ENCODE data around the gene VEGFC. TPM values are rescaled to one million over a fixed set of nuclear protein-coding genes. Genes with fewer than 3 reads are reported as not detected.

VEGFC gene, protein sequence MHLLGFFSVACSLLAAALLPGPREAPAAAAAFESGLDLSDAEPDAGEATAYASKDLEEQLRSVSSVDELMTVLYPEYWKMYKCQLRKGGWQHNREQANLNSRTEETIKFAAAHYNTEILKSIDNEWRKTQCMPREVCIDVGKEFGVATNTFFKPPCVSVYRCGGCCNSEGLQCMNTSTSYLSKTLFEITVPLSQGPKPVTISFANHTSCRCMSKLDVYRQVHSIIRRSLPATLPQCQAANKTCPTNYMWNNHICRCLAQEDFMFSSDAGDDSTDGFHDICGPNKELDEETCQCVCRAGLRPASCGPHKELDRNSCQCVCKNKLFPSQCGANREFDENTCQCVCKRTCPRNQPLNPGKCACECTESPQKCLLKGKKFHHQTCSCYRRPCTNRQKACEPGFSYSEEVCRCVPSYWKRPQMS
- polyA plus RNA-seq (2013, experiment 1 of 2; ENCODE audit: insufficient read length): 40.0 TPM
- 39.4 TPM for polyA plus RNA-seq (2013, experiment 2 of 2; ENCODE audit: insufficient read length)

DNA sequence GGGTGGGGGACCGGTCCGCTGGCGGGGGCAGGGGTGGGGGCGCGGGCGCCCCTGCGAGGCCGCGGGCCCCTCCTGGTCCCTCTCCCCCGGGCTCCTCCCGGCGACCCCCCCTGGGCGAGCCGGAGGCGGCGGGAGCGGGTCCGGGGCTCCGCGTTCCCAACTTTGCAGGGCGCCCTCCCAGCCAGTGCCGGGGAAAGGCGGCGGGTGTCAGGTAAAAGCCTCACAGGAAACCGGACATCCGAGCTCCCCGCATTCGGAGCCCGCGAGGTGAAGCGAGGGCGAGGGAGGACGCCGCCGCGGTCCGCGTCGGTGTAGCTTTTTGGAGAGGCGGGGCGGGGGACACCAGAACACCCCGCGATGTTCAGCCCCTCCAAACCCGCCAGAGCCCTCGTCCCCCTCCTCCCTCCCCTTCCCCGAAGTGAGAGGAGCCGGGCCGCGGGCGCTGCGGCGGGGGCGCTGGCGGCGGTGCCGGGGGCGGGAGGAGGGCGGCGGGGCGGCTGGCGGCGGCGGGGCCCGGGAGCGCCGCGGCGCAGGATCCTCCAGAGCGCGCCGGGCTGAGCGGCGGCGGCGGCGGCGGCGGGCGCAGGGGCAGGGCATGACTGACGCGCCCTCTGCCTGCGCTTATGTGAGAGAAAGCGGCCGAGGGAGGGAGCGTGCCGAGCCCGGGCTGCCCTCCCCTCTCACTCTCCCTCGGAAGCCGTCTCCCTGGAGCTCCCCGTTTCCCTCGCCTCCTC, at the start of gene VEGFC:
VEGFC (minus strand) TSS at position 597 of the 734 bp plus-strand sequence. CDS start 611 bp downstream, outside the sequence.
- DNase-seq: peak; percentile 88

DNA sequence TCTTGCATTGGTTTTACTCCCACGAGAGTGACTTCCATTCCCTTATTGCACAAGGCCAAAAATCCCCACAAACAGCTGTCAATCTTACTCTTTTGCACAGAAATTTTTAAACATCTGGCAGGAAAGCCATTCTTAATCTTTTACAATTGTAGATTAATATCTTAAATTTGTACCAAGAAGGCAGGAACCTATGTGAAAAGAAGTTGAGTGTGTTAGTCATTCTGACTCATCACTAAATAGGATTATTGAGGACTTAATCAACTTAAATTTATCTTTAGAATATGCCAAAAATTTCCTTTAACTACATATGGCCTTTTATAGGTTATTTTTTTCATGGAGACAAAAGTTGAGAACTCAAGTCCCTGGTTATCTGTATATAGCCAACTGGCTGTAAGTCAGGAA, 49.0 kb upstream of the VEGFC start:
- DNase-seq: peak; percentile 90

DNA sequence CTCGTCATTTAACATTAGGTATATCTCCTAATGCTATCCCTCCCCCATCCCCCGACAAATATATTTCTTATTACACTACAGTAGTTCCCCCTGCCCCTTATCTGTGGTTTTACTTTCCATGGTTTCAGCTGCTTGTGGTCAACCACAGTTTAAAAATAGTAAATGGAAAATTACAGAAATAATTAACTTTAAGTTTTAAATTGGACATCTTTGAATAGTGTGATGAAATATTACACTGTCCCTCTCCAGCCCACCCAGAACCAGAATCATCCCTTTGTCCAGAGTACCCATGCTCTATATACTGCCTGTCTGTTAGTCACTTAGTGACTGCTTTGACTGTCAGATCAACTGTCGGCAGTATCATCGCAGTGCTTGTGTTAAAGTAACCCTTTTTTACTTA, 47.4 kb upstream of the VEGFC start:
- peak; percentile 70 for DNase-seq

DNA sequence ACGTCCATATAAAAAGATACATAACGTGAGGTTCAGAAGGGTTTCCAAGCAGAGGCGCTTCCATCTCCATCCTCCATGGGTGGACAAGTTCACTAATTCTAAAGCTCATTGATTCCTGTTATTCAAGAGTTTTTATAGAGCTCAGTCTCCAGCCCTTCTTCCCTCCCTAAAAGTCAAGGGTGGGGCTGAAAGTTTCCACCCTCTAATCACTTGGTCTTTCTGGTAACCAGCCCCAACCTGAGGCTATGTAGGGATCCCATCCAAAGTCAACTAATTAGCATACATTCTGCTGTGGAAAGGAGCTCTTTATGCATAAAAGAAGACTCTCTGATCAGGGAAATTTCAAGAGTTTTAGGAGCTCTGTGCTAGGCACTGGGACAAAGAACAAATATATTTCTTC, 46.9 kb upstream of the VEGFC start:
- DNase-seq: no peak

DNA sequence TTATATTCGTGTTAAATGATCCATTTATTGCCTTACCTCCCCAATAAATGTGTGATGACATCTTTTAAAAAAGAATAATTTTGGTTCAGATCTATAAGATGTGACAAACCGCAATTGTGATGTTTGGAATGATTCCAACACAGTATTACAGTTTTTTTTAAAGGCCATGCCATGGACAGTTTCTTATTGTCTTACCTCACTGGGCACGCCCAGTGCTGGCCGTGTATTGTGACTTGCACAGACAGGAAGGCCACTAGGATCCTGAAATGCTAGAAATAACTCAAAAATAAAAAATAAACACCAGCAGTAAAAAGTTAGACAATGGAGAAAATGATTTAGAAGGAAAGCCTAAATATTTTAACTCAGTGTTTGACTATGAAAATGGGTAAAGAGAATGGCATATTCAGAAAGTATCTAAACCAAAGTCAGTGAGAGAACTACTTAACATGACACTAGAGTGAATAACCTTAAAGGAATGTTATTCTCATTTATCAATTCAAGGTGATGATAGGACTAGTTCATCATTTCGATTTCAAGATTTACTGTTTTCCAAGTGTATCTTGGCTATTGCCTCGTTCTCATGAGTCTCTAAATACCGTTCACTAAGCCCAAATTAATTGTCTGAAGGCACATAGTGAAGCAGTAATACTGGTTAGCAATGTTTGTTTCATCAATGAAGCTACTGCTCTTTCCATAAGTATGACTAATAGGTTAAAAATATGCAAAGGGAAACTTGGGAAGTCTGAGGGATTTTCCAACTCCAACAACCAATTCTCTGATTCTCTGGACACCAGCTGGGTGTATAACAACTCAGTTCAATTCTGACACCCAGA, 46.1 kb upstream of the VEGFC start:
- peak; percentile 96 for DNase-seq

DNA sequence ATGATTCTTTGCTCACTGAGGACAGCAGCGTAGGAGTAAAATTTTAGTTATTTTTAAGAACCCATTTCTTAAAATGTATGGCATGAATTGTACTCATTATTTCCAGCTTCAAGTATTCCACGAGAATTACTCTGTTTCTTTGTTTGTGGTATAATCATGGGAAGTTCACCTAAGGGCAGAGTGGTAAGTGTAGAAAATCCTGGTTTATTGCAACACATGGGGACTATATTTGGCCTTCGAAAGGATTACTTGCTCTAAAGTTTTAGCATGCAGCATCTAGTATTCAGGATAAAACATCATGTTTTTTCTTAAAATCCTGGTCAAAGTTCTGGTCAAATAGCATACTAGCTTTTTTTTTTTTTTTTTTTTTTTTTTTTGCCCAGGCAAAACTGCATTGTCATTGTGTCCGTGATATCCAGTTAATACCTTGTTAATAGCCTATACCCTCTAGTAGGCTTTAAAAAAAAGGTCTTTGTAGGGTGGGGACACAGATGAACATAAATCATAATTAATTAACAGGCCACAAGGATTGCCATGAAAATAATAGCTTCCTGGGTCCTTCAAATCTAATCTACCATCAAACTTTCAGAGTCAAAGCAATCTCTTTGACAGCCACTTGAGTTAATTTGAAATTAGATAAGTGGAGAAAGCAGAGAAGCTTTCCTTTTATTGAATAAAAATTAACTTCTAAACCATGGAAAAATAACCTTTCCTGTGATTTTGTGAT, 44.6 kb upstream of the VEGFC start:
- DNase-seq: no peak

DNA sequence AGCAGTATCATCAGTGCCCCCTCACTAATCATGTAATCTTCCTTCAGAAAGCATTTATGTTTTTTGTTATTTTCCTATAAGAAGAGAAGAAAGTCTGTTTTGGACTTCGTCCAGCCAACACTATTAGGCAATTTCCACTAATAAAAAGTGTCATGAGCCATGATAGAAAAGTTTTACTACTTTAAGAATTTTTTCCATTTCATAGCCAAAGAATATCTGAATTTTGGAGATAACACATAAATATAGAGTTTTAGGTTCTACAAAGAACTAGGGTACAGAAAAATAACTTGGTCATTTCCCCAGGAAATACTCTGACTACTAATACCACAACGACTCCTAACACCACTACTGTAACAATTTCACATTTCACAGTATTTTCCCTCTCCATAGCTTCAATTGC, 41.8 kb upstream of the VEGFC start:
- DNase-seq: no peak

DNA sequence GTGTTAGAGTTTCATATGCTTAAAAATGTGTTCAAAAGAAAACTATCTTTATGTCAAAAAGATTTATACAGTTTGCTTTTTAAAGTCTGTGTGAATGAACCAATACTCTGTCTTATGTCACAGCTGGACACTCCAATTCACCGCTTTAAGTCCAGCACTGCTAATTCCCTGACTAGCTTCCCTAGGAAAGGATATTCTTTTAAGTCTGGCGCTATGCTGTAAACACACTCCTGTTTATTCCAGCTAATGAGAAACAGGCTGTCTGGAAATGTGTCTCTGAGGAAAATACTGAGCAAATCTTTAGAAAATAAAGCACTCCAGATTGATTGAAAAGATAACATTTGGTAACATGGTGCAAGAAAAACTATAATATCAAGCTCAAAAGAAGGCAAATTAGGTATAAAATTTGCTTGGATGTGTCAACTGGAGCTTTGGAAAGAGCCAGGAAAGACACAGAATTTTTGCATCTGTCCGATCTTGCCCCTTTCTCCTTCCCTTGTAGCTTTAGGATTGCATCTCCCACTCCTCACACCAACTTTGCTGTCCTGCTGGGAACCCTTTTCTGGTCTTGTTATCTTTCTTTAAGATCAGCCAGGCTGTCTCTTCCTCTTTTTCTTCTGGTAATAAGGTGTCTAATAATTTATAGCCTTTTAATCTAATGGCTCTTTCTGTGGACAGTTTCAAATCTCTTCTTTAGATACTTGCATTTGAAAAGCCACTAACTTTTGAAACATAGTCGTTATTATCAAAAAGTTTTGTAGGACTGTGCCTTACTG, 40.9 kb upstream of the VEGFC start:
- DNase-seq: no peak

DNA sequence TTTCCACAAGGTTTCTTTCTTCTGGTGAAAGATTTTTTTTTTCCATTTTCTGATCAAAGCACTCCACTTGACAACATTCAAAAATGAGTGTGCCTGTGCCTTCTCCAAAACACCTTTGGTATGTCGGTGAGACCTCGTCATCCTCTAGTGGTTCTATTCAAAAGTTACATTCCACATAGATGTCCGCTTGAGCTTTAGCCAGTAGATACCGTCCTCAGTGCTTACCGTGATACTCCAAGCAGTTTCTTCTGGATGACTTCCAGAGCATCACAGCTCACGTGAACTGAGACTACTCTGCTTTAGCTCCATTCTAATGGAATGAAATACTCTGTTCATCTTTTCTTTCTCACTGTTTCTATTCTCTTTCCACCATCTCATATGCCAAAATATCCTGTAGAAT, 38.2 kb upstream of the VEGFC start:
- no peak for DNase-seq

DNA sequence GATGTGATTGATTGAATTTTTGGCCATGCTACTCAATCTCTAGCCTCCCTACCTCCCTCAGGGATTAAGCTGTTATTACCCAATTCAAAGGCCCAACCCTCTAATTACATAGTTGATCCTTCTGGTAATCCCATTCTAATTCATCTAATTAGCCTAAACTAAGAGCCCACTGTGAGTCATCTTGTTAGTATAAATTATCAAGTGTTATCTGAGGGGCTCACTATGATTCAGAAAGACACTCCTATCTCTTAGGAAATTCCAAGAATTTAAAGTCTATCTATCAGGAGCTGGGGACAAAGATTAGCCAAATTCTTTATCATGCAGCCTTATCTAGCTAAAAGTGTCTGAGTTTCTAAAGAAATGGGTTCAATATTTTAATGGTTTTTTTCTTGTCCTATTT, 32.9 kb upstream of the VEGFC start:
- no peak for DNase-seq

DNA sequence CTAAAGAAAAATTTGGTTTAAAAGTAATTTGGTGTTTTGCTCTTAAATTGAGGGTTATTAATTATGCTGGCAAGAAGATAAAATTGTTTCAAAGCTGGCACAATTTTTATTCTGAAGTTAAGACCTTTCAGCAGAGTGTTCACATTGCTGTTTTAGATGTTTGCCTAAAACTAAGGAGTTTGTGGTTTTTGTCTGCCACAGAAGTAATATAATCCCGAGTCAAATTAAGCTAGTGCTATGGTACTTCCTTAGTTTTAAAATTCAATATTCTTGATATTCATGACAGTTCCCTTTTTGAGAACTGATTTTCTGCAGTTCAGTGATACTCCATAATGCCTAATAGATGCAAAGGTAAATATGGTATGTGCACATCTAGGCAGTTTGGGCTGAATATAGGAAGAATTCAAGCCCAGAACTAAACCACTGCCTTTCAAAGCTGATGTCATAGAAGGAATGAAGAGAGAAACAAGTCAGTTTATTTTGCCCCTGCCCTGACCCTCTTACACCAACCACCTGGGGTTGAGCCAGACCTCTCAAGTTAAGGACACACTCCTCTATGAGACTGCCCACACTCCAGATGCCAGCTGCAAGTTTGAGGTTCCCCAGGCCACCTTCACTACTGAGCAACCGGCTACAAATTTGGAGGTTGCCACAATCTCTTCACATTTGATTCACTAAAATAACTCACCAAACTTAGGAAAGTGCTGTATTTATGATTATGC, 32.1 kb upstream of the VEGFC start:
- DNase-seq: no peak

DNA sequence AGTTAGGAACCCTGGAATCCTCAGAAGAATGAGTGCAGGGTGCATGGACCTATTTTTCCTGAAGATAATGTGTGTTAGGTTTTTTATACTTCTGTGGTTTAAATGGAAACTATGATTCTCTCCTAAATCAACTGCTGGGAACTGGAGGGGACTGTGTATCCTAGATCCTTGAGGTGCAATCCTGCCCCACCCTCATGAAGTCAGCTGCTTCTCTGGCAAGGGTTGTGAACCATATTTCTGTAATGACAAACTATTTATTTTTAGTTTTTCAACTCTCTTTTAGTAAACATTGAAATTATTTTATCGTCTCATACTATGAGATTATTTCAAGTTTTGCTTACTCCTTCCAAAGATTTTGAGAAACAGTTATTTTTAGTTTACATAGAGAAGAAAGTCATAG, 25.8 kb upstream of the VEGFC start:
- DNase-seq: no peak

DNA sequence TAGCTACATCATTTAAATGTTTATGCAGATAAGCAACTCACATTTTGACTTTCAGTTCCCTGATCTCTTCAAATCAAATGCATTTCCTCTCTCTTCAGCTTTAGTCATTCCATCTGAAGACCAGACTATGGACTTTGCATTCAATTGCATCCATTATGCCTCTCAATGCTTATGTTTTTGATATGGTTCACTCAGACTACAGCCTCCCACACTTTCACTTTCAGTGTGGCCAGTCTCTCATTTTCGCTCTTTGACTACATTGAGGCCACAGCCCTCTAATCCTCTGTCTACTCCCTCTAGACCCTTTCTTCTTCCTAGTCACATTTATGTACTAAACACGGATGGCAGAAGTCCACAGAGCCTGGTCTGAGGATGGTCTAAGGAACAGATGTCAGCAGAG, 24.5 kb upstream of the VEGFC start:
- DNase-seq: no peak

DNA sequence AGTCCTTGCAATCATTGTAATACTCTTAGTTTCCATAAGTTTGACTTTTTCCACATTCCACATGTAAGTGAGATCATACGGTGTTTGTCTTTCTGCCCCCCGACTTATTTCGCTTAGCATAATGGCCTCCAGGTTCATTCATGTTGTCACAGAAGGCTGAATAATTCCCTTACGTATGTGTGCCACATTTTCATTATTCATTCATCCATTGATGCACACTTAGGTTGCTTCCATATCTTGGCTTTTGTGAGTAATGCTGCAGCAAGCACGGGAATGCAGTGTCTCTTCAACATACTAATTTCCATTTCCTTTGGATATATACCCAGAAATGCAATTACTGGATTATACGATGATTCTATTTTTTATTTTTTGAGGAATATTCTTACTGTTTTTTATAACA, 22.0 kb upstream of the VEGFC start:
- peak; percentile 81 for DNase-seq

DNA sequence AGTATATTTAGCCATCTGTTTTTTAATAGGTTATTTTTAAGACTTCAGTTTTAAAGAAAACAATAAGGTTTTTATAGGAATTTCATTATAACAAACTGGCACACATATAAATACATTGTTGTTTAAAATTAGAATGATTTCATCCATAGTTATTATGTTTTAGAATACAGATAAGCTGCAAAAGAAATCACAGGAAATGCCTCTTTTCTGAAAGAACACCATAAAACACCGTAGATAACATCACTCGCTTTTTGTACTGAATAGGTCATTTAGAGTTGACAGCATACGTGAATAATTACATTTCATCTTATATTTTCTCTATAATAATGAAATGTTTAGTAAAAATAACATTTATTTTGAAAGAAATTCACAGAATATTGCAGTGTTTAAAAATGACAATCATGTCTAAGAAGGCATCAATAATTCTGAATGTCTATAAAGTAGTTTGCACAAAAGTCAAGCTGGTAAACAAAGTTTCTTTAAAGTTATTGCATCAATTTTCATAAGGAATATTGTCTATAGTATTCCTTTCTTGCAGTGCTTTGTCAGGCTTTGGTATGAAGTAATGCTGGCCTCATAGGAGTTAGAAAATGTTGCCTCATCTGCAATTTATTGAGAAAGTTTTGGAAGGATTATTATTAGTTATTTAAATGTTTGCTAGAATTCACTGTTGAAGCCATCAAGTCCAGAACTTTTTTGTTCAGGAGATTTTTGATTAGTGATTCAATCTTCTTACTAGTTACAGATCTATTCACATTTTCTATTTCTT, 17.9 kb upstream of the VEGFC start:
- no peak for DNase-seq

DNA sequence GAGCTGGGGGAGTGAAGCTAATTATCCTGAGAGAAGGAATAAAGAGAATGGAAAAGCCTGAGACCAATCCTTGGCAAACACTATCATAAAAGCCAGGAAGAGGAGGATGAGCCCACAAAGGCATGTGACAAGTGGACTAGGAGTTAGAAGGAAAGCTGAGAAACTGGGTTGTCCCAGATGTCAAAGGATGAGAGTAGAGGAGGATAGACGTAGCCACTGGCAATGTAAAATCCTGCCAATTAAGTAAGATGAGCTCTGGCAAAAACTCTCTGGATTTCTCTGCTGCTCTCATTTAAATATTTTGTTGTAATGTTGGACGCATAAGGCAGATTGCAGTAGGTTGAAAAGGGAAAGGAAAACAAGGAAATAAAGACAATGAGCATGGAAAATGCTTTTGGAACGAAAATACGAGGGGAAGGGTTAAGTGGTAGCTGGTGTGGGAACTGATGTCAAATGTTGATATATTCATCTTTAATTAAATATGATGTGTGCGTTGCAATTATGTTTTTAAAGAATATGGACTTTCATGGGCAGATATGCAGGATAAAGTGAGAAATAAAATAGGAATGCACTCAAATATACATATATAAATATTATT, 14.2 kb upstream of the VEGFC start:
- no peak for DNase-seq

DNA sequence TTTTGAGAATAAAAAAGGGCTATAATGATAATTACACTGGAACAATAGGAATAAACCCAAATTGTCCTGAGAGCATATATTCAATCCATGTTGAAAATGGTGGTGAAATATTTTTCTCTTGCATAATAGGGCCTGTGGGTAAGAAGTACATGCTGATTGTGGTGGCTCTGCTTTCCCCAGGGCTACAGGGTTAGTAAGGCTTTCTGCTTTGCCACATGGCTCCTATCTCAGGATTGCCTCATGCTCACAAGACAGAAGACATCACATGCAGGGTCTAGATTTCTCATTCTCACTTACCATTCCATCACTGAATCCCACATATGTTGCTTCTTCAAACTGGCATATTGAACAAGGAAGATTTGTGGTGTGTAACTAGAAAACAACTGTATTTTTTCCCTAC, 12.4 kb upstream of the VEGFC start:
- DNase-seq: peak; percentile 73

DNA sequence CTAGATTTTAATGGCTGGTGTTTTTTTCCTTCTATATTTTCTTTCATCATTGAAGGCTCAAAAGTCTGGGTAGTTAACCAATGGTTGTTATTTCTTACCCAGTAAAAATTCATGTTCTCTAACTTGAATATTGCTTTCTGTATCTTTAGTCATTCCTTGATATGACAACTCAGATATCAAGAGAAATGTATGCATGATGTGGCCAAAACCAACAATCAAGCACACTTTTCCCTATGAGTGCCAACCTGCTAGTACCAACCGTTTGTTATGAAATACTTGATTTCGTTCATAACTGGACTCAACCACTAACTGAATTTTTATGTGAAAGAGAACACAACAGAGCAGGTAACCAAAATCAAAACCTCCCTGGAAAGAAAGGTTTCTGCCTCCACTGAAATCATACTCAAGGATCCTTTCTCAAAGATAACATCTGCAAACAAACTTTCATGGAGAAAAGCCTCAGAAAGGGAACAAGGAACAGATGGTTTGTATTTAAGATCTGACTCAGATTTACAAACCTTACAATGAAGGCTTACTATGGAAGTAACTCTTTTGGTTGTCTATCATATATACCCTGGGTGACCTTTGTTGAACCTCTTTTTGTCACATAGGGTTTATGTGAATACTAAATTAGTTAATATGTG, 8.3 kb upstream of the VEGFC start:
- peak; percentile 48 for DNase-seq

DNA sequence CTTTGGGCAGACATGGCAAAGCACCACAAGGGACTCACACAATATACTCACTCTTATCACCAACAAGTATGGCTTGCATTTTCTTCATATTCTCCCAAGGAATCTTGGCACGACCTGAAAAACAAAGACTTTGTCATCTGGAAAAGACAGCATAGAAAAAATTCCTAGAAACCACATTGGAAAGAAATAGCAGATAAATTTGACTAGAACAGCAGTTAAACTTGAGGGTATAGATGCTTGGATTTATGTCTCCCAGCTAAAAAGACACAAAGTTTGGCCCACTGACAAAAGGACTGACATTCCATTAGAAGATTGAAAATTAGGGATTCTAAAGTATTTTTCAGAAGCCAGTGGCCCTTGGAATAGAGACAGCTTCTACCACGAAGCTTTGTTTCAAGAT, 6.9 kb upstream of the VEGFC start:
- peak; percentile 96 for DNase-seq
